GM21528 (cell line): ENCODE results near the gene ALPI.
"Not testable (repeated sequence)": the region's sequence is repeated elsewhere in the genome, so short reads cannot be mapped to it uniquely, and the experiment has no call there.

Source experiments
- ATAC-seq: cut with Tn5 transposase; IDR thresholded peaks from one replicate; pipeline ENCODE4 v1.9.1; 2021; ENCODE audit warnings: mild to moderate bottlenecking, moderate library complexity; ENCODE audit not compliant: unreplicated experiment, low FRiP score

Gene ALPI

GRCh38 chr2:232441147-232441651 is 14.8 kb upstream of the ALPI start:
- no peak for ATAC-seq

- ATAC-seq = not testable (repeated sequence)
These were observed 14.0 kb upstream of the ALPI start for GRCh38 chr2:232441922-232442321.

GRCh38 chr2:232442431-232442830 is 13.5 kb upstream of the ALPI start:
- not testable (repeated sequence) for ATAC-seq

GRCh38 chr2:232443047-232443446 is 12.9 kb upstream of the ALPI start:
- not testable (repeated sequence) for ATAC-seq

- not testable (repeated sequence) for ATAC-seq
These were observed 12.1 kb upstream of the ALPI start for GRCh38 chr2:232443669-232444408.

GRCh38 chr2:232444409-232445148 is 11.4 kb upstream of the ALPI start:
- no peak for ATAC-seq

GRCh38 chr2:232445149-232445885 is 10.6 kb upstream of the ALPI start:
- not testable (repeated sequence) for ATAC-seq

GRCh38 chr2:232446266-232446777 is 9.6 kb upstream of the ALPI start:
- not testable (repeated sequence) for ATAC-seq

- ATAC-seq = no peak
These were observed 8.8 kb upstream of the ALPI start for GRCh38 chr2:232447091-232447620.

GRCh38 chr2:232447638-232448303 is 8.2 kb upstream of the ALPI start:
- ATAC-seq = no peak

GRCh38 chr2:232448304-232448690 is 7.7 kb upstream of the ALPI start:
- no peak for ATAC-seq

GRCh38 chr2:232449964-232450363 is 6.0 kb upstream of the ALPI start:
- ATAC-seq = no peak

- ATAC-seq = not testable (repeated sequence)
These were observed 4.3 kb upstream of the ALPI start for GRCh38 chr2:232451645-232452044.

GRCh38 chr2:232454630-232455029 is 1.3 kb upstream of the ALPI start:
- no peak for ATAC-seq

- no peak for ATAC-seq
These were observed 555 bp downstream of the ALPI start for GRCh38 chr2:232456296-232457120.

GRCh38 chr2:232457121-232458011 is 1.4 kb downstream of the ALPI start:
- no peak for ATAC-seq

GRCh38 chr2:232458051-232458660 is 2.2 kb downstream of the ALPI start:
- no peak for ATAC-seq
